ENCODE data around the gene TKFC. TPM values are rescaled to one million over a fixed set of nuclear protein-coding genes. Genes with fewer than 3 reads are reported as not detected.
A peak's percentile ranks its signal among the peaks of the same experiment; 100 is the strongest.

TKFC gene
- polyA plus RNA-seq, 1 of the 3 experiments (the other 2 are of a cell fraction), result 72.0 TPM

- peaks cover 3 to 21% of the 10 kb centered on the region in 2 experiments for H3K36me3 ChIP-seq (replicated peaks in 1 of 2; ENCODE audit: control insufficient read depth in 1 of 2, insufficient read depth in 2 of 2, low read length in 1 of 2)
- TF ChIP-seq TCF12 (IDR thresholded peaks at IDR 0.05) (no peak), CTCF (IDR thresholded peaks at IDR 0.05) (peak; percentile 36), FOSL2 (IDR thresholded peaks at IDR 0.05; ENCODE audit: borderline replicate concordance, low read depth) (no peak), CHD2 (IDR thresholded peaks at IDR 0.05; ENCODE audit: low read length, partially characterized antibody) (peak; percentile 4), RAD21 (IDR thresholded peaks at IDR 0.05; ENCODE audit: low read length) (peak; percentile 23; the same call in 1 of the 2 replicates), POLR2AphosphoS5 (IDR thresholded peaks at IDR 0.05; ENCODE audit: low read depth, low read length) (0 out of 2 replicates have a peak, but pooled peaks have one; percentile 11)
- peaks cover 16 to 23% of the 10 kb centered on the region in 2 experiments; a peak in 2 of 4 replicates for H3K4me1 ChIP-seq (ENCODE audit: control insufficient read depth in 1 of 2, insufficient read depth in 2 of 2, low read depth in 1 of 2, low read length in 1 of 2)
- POLR2A ChIA-PET, result interaction anchor here (0.6 to 1.3 kb wide), 3 partner anchors 67 to 119 kb away, joined by 3 to 9 read pairs (median 7); partner anchors contain the start of genes CYB561A3 and TMEM138
- H3K4me2 ChIP-seq, result peak within 1 kb of the TSS; percentile 97
- H3K79me2 ChIP-seq (ENCODE audit: insufficient read depth), result no peaks in the 10 kb centered on the region
- H3K9me2 ChIP-seq, result no peaks in the 10 kb centered on the region
- DNase-seq, result peak; percentile 89
- no peaks in the 10 kb centered on the region for H3K9me3 ChIP-seq
- H3K9ac ChIP-seq, result peak within 1 kb of the TSS; percentile 58
- H4K20me1 ChIP-seq (ENCODE audit: insufficient read depth), result 0 out of 2 replicates have a peak, but pooled peaks cover 6% of the 10 kb centered on the region
- CTCF ChIA-PET, result interaction anchor here (0.6 to 3.2 kb wide), 11 partner anchors 18 to 464 kb away, joined by 3 to 20 read pairs (median 3); no protein-coding TSS in a partner anchor
- H3K4me3 ChIP-seq (ENCODE audit: low read depth in 2 of 2, low read length in 1 of 2), result peak within 1 kb of the TSS; percentile 55 to 69
- H3F3A ChIP-seq (replicated peaks; ENCODE audit: insufficient read depth), result peaks cover 17% of the 10 kb centered on the region
- peak within 1 kb of the TSS in 1 of 2 experiments; percentile 58; a peak in 2 of 4 replicates for H3K27ac ChIP-seq (ENCODE audit: low read depth in 2 of 2, low read length in 1 of 2)
- peak within 1 kb of the TSS; percentile 69; the same call in 1 of the 2 replicates for H2AFZ ChIP-seq (ENCODE audit: low read depth)
- no peaks in the 10 kb centered on the region for H3K27me3 ChIP-seq (ENCODE audit: insufficient read depth)
- 14% methylated on average over 24 of the region's 97 CpGs for WGBS (ENCODE audit: low lambda C conversion rate)
Measured at GRCh38 chr11:61294717-61295595, 38.1 kb upstream of the TKFC start, which contains the start of gene VWCE. TSS of gene VWCE (minus strand) at chr11:61295316. CDS start at chr11:61295037, 279 bp downstream.

GRCh38 chr11:61295596-61295926 lies 37.5 kb upstream of the TKFC start:
- H3K4me2 ChIP-seq, result peak overlapping the region; percentile 97
- no peak overlapping the region for H3K9ac ChIP-seq
- ChIA-PET POLR2A (interaction anchor here (0.6 to 0.8 kb wide), 2 partner anchors 66 to 119 kb away, joined by 3 to 9 read pairs; partner anchors contain the start of genes CYB561A3 and TMEM138), CTCF (interaction anchor here (0.7 to 2.0 kb wide), 5 partner anchors 41 to 464 kb away, joined by 3 to 8 read pairs (median 5); no protein-coding TSS in a partner anchor)
- H2AFZ ChIP-seq (ENCODE audit: low read depth), result no peak overlapping the region
- H3K27ac ChIP-seq (ENCODE audit: low read depth in 2 of 2, low read length in 1 of 2), result no peak overlapping the region
- no peaks in the 10 kb centered on the region for H3K9me2 ChIP-seq
- H3K9me3 ChIP-seq, result no peaks in the 10 kb centered on the region
- H3K79me2 ChIP-seq (ENCODE audit: insufficient read depth), result no peaks in the 10 kb centered on the region
- H3F3A ChIP-seq (replicated peaks; ENCODE audit: insufficient read depth), result peaks cover 17% of the 10 kb centered on the region
- WGBS (ENCODE audit: low lambda C conversion rate), result 97% methylated on average over 6 of the region's 12 CpGs
- 0 out of 2 replicates have a peak, but pooled peaks cover 6% of the 10 kb centered on the region for H4K20me1 ChIP-seq (ENCODE audit: insufficient read depth)
- H3K4me1 ChIP-seq (ENCODE audit: control insufficient read depth in 1 of 2, insufficient read depth in 2 of 2, low read depth in 1 of 2, low read length in 1 of 2), result peaks cover 16 to 23% of the 10 kb centered on the region in 2 experiments; a peak in 2 of 4 replicates
- peak overlapping the region; percentile 55 to 69; a peak in 2 of 4 replicates for H3K4me3 ChIP-seq (ENCODE audit: low read depth in 2 of 2, low read length in 1 of 2)
- H3K36me3 ChIP-seq (replicated peaks in 1 of 2; ENCODE audit: control insufficient read depth in 1 of 2, insufficient read depth in 2 of 2, low read length in 1 of 2), result peaks cover 3 to 27% of the 10 kb centered on the region in 2 experiments
- no peak for DNase-seq
- no peaks in the 10 kb centered on the region for H3K27me3 ChIP-seq (ENCODE audit: insufficient read depth)
- no peak for TF ChIP-seq EZH2phosphoT487 (IDR thresholded peaks at IDR 0.05; ENCODE audit: borderline replicate concordance, low read depth)
- no peak for TF ChIP-seq IRF3 (IDR thresholded peaks at IDR 0.05; ENCODE audit: low read depth, low read length)
- TF ChIP-seq SIN3A (IDR thresholded peaks at IDR 0.05; ENCODE audit: borderline replicate concordance, low read depth, low read length), result no peak
- TF ChIP-seq FOSL2 (IDR thresholded peaks at IDR 0.05; ENCODE audit: borderline replicate concordance, low read depth), result no peak
- TF ChIP-seq REST (IDR thresholded peaks at IDR 0.05; ENCODE audit: low read depth, low read length), result no peak
- no peak for TF ChIP-seq EP300 (IDR thresholded peaks at IDR 0.05; ENCODE audit: borderline replicate concordance in 1 of 2, low read depth in 1 of 2, low read length in 1 of 2)
- no peak for TF ChIP-seq NFIC (IDR thresholded peaks at IDR 0.05; ENCODE audit: borderline replicate concordance)
- TF ChIP-seq POLR2AphosphoS5 (IDR thresholded peaks at IDR 0.05; ENCODE audit: low read depth, low read length), result no peak
- TF ChIP-seq TEAD4 (IDR thresholded peaks at IDR 0.05; ENCODE audit: borderline replicate concordance, insufficient read depth), result no peak
- TF ChIP-seq TCF12 (IDR thresholded peaks at IDR 0.05), result no peak
- TF ChIP-seq TAF1 (IDR thresholded peaks at IDR 0.05; ENCODE audit: borderline replicate concordance, low read depth, low read length), result no peak
- no peak for TF ChIP-seq USF2 (IDR thresholded peaks at IDR 0.05; ENCODE audit: borderline replicate concordance, low read depth, low read length)
